Lower lobe of right lung (tissue), 2 donors: Measurements from ENCODE around the gene HSD17B12. TPM values are rescaled to one million over a fixed set of nuclear protein-coding genes. Genes with fewer than 3 reads are reported as not detected.

Experiments
- ATAC-seq, 2 donors: fragments of 200-7000 bp; cut with Tn5 transposase; one replicate each; pipeline ENCODE4 v1.9.1; 2020 to 2022; ENCODE audit warnings: mild to moderate bottlenecking in 2 of 2, moderate library complexity in 2 of 2
- DNase-seq: peaks from one replicate; pipeline ENCODE4 v3.0.0-alpha.2; 2020
- H3K27ac ChIP-seq: fragments of 200-600 bp; one replicate; pipeline ENCODE4 v1.8.0; 2022
- H3K27me3 ChIP-seq: fragments of 200-600 bp; one replicate; pipeline ENCODE4 v1.8.0; 2022; ENCODE audit warnings: low read depth
- H3K36me3 ChIP-seq: fragments of 200-600 bp; one replicate; pipeline ENCODE4 v1.8.0; 2022; ENCODE audit warnings: mild to moderate bottlenecking
- H3K4me1 ChIP-seq: fragments of 200-600 bp; one replicate; pipeline ENCODE4 v1.8.0; 2022
- H3K4me3 ChIP-seq: fragments of 200-600 bp; one replicate; pipeline ENCODE4 v1.8.0; 2022; ENCODE audit warnings: mild to moderate bottlenecking
- H3K9me3 ChIP-seq: fragments of 200-600 bp; one replicate; pipeline ENCODE4 v1.8.0; 2022
- intact Hi-C: fragments of 100-400 bp; cut with DNase I; formaldehyde crosslinking; loops from one replicate; pipeline ENCODE4 v1.11.0; 2022
- long read RNA-seq: library from polyadenylated mRNA; unstranded; transcript quantifications from one replicate; pipeline ENCODE4 v2.0.0, GENCODE V29; 2021
- total RNA-seq: library from RNA; stranded (reverse); fragmentation: NEBNext Ultra II Directional; extraction: Animal tissue kit (Norgen Biotek cat#: 25700); gene quantifications from one replicate; pipeline ENCODE4 v1.2.1, GENCODE V29; 2021
- TF ChIP-seq, protein P1 (sequence below): fragments of 200-600 bp; IDR thresholded peaks from one replicate; pipeline ENCODE4 v1.8.0; 2022; ENCODE audit warnings: antibody characterized with exemption, mild to moderate bottlenecking
- donor health status: DM: no; HTN: yes; CAD: no; lungs with severe emphysema.

Gene HSD17B12
- 101 TPM for total RNA-seq
- long read RNA-seq, full-length matches to known transcripts, result 158 of 186 reads
- long read RNA-seq, partial matches to known transcripts, result 13 of 186 reads
- long read RNA-seq, other reads (novel, unspliced or antisense), result 15 of 186 reads

DNA sequence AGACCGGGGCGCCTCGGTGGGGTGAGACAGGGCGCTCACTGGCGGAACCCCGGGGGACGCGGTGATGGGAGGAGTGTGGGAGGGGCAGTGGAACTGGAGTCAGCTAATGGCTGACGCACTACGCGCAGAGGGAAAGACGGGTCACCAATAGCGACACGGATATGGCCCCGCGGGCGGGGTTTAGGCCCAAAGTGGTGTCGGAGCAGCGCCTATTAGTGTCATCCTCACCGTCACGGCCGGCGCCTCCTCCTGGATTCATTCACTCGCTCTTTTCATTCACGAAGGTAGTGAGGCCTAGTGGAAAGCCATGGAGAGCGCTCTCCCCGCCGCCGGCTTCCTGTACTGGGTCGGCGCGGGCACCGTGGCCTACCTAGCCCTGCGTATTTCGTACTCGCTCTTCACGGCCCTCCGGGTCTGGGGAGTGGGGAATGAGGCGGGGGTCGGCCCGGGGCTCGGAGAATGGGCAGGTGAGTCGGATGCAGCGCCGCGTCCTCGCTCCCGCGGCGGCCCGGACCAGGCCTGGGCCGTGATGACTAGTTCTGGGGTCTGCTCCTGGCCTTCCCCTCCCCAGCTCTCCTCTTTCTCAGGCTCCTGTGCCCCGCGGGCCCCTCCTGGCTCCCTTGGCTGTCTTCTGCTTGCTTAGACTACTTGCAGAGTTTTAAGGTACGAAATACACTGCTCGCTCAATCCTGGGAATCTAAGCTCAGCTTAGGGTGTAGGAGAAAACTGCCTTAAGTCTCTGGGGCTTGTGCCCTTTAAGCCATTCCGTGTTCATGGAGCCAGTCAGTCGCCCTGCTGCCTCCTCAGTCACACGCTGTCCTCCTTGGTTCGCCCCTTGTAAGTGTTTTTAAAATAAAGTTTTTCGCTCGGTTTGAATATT is at the start of gene HSD17B12:
TSS of gene HSD17B12 (plus strand) at position 218 of the 880 bp plus-strand sequence. CDS start at position 308, 90 bp downstream.
- no peaks in the 10 kb centered on the region for H3K27me3 ChIP-seq
- peak; percentile 100 for DNase-seq
- H3K36me3 ChIP-seq, result peaks cover 7% of the 10 kb centered on the region
- peak; percentile 100 for ATAC-seq
- intact Hi-C loops, result no loop called here
- no peaks in the 10 kb centered on the region for H3K9me3 ChIP-seq
- H3K4me3 ChIP-seq, result peak within 1 kb of the TSS; percentile 91
- H3K27ac ChIP-seq, result peak within 1 kb of the TSS; percentile 98
- peaks cover 31% of the 10 kb centered on the region for H3K4me1 ChIP-seq
- TF ChIP-seq, protein P1, sequence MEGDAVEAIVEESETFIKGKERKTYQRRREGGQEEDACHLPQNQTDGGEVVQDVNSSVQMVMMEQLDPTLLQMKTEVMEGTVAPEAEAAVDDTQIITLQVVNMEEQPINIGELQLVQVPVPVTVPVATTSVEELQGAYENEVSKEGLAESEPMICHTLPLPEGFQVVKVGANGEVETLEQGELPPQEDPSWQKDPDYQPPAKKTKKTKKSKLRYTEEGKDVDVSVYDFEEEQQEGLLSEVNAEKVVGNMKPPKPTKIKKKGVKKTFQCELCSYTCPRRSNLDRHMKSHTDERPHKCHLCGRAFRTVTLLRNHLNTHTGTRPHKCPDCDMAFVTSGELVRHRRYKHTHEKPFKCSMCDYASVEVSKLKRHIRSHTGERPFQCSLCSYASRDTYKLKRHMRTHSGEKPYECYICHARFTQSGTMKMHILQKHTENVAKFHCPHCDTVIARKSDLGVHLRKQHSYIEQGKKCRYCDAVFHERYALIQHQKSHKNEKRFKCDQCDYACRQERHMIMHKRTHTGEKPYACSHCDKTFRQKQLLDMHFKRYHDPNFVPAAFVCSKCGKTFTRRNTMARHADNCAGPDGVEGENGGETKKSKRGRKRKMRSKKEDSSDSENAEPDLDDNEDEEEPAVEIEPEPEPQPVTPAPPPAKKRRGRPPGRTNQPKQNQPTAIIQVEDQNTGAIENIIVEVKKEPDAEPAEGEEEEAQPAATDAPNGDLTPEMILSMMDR, result no peak

DNA sequence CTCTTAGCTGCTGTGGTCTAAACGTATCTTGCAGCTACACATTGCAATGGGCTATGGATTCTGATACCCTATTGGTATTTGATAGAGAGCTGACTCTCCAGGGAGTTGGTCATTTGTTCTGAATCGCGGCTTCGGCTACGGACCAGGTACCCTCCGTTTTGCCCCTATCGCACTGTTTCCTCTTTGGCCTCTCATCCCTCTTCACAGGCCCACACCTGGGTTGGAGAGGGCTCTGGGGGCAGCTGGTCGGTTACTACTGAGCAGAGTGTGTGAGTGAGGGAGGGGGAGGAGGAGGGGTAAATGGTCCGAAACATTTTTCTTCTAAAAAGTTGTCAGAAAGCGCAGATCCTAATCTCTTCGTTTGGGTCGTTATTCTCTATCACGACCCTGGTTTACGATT is 48.8 kb upstream of the HSD17B12 start:
- peaks cover 16% of the 10 kb centered on the region for H3K27me3 ChIP-seq
- intact Hi-C loops, result no loop called here

DNA sequence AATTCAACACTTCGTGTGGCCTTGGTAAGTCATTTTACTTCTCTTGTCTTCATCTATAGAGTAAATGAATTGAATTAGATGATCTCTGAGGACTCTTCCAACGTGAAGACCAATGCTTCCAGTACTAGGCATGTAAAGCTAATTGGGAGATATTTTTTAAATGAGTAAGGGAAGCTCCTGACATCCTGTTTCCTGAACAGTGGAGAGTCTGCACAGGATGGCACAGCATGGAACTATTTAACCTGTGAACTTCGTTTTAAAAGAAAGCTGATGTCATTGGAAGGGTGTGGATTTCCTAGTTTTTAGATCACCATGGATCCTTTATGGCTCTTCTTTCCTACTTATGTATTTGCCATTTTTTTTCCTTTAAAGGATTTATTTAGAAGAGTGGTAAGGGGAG is 48.4 kb upstream of the HSD17B12 start:
- no peak for ATAC-seq
- TF ChIP-seq, protein P1, result no peak
- Histone ChIP-seq H3K4me1 (no peaks in the 10 kb centered on the region), H3K27me3 (peaks cover 19% of the 10 kb centered on the region), H3K9me3 (no peaks in the 10 kb centered on the region), H3K4me3 (no peak overlapping the region), H3K36me3 (no peaks in the 10 kb centered on the region), H3K27ac (no peak overlapping the region)
- intact Hi-C loops, result no loop called here
- no peak for DNase-seq

More for the DNA sequence above, 48.8 kb upstream of the HSD17B12 start:
- H3K27ac ChIP-seq, result no peak overlapping the region
- no peaks in the 10 kb centered on the region for H3K4me1 ChIP-seq
- no peak for ATAC-seq
- TF ChIP-seq, protein P1, result no peak
- DNase-seq, result no peak
- H3K36me3 ChIP-seq, result no peaks in the 10 kb centered on the region
- no peaks in the 10 kb centered on the region for H3K9me3 ChIP-seq
- H3K4me3 ChIP-seq, result no peak overlapping the region

DNA sequence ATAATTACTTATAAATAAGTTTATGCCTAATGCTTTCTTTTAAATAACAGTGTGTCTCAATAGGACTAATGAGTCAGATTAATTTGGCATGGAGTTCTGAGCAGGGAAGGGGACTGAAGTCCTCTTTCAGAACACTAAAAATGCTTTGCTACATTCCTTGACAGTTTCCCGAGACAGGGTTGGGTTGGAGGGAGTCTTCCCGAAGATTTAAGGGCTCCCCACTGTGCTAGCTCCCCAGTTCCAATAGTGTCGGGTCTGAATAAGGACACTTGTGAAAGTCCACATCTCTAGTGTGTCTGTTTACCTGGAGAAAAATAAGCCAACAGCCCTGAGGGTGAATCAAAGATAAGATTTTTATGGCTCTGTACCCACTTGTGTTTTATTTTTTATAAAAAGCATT is 41.8 kb upstream of the HSD17B12 start:
- DNase-seq, result no peak
- H3K4me1 ChIP-seq, result no peaks in the 10 kb centered on the region
- H3K4me3 ChIP-seq, result no peak overlapping the region
- intact Hi-C loops, result no loop called here
- no peaks in the 10 kb centered on the region for H3K36me3 ChIP-seq
- TF ChIP-seq, protein P1, result no peak
- ATAC-seq, result no peak
- H3K27ac ChIP-seq, result no peak overlapping the region
- H3K27me3 ChIP-seq, result peaks cover 33% of the 10 kb centered on the region
- H3K9me3 ChIP-seq, result no peaks in the 10 kb centered on the region

DNA sequence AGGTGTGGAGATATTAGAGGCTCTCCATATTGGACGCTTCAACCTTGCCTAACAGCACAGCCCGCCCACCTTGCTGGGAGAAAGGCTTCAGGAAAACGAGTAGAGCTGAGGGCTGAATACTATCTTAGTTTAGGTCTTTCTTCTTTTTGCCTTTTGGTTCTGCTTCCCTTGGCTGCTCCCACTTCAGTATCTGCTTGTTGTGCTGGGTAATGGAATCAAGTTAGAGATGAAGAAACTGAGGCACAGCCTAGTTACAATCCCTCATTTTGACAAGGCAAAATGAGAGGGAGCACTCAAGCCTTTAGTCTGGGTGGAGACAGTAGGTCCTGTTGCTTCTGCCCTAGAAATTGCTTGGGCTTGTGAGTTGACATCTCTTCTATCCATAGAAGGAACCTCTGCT is 41.3 kb upstream of the HSD17B12 start:
- no peak for DNase-seq
- ATAC-seq, result no peak
- TF ChIP-seq, protein P1, result no peak
- Histone ChIP-seq H3K9me3 (no peaks in the 10 kb centered on the region), H3K36me3 (no peaks in the 10 kb centered on the region), H3K27ac (no peak overlapping the region), H3K27me3 (peaks cover 33% of the 10 kb centered on the region), H3K4me3 (no peak overlapping the region), H3K4me1 (no peaks in the 10 kb centered on the region)
- intact Hi-C loops, result no loop called here
